RCC 7860 (cell line): ENCODE results near the gene MFRP.

ENCODE experiments used
- DNase-seq: peaks from one replicate; pipeline ENCODE4 v3.0.0-alpha.2; 2015; ENCODE audit warnings: low spot score
- FAIRE-seq: peaks from 2 replicates; lab custom pipeline; 2012; peaks lifted over from hg19 to GRCh38; lab: Jason Lieb, UNC

The MFRP gene

GRCh38 chr11:119338965-119339588 is 7.4 kb downstream of the MFRP start:
- DNase-seq: no peak
- no peak for FAIRE-seq

DNA sequence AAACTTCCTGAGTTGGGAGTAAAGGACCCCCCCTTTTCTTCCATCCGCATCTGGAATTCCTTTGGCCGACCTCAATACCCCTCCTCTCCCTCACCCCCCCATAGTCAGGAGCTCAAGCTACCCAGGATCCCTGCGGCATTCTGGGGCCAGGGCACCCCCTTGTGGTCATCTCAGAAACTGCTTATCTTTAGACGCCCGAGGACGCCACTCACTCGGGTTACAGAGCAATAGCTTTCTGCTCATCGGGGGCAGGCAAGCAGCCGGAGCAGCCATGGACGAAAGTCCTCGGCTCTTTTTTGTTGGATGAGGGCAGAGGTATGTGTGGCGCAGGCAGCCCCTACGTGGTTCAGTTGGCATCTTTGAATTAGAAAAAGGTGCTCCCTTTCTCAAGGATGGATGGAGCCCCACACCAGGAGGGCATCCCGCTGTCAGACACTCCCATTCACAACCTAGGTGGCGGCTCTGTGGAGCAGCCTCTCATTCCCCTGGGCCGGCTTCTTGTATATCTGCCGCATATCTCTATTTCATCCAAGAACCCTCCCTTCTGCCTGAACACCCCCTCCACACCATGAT is 8.1 kb downstream of the MFRP start:
- FAIRE-seq (no peak), DNase-seq (peak; percentile 33)

- DNase-seq: peak; percentile 8
- FAIRE-seq: no peak
Observed at GRCh38 chr11:119337581-119338317, 8.8 kb downstream of the MFRP start.

GRCh38 chr11:119336744-119337469 is 9.6 kb downstream of the MFRP start:
- DNase-seq: no peak

DNA sequence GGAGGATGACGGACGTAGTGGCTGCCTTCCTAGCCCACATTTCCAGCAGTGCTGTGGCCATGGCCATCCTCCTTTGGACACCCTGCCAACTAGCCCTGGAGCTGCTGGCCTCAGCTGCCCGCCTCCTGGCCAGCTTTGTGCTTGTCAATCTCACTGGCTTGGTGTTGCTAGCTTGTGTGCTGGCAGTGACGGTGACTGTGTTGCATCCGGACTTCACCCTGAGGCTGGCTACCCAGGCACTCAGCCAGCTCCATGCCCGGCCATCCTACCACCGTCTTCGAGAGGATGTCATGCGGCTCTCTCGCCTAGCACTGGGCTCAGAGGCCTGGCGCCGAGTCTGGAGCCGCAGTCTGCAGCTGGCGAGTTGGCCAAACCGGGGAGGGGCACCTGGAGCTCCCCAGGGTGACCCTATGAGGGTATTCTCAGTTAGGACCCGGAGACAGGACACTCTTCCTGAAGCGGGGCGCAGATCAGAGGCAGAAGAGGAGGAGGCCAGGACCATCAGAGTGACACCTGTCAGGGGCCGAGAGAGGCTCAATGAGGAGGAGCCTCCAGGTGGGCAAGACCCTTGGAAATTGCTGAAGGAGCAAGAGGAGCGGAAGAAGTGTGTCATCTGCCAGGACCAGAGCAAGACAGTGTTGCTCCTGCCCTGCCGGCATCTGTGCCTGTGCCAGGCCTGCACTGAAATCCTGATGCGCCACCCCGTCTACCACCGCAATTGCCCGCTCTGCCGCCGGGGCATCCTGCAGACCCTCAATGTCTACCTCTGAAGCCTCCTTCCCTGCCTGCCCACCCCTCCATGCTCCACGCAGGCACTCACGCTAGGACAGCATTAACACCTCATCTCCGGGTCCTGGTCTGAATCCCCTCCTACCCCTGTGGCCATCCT is 10.6 kb downstream of the MFRP start:
- FAIRE-seq (no peak), DNase-seq (no peak)

More at GRCh38 chr11:119336744-119337469, 9.6 kb downstream of the MFRP start:
- FAIRE-seq: no peak

- FAIRE-seq (no peak), DNase-seq (no peak)
Observed at GRCh38 chr11:119335091-119335654, 11.3 kb downstream of the MFRP start.

- DNase-seq (peak; percentile 89), FAIRE-seq (peak; percentile 89)
Observed at GRCh38 chr11:119334174-119334930, 12.2 kb downstream of the MFRP start, which contains the start of gene RNF26. RNF26 (plus strand) TSS chr11:119334527; CDS start chr11:119335123, 596 bp downstream.

GRCh38 chr11:119332111-119332765 is 14.3 kb downstream of the MFRP start:
- no peak for DNase-seq
- no peak for FAIRE-seq

DNA sequence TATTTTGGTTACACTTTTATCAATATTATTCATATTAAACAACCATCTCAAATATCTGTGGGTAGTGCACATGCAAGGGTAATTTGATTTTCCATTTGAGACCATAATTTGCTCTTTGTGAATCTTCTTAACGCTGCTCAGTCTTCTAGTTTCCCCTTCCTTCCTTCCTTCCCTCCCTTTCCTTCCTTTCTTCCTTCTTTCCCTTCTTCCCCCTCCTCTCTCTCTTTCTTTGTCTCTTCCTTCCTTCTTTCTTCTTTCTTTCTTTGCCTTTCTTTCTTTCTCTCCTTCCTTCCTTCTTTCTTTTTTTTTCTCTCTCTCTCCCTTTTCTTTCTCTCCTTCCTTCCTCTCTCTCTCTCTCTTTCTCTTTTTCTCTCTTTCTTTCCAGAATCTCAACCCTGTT is 16.3 kb downstream of the MFRP start:
- DNase-seq (no peak), FAIRE-seq (no peak)

GRCh38 chr11:119329320-119329719 is 17.2 kb downstream of the MFRP start:
- FAIRE-seq (no peak), DNase-seq (no peak)

DNA sequence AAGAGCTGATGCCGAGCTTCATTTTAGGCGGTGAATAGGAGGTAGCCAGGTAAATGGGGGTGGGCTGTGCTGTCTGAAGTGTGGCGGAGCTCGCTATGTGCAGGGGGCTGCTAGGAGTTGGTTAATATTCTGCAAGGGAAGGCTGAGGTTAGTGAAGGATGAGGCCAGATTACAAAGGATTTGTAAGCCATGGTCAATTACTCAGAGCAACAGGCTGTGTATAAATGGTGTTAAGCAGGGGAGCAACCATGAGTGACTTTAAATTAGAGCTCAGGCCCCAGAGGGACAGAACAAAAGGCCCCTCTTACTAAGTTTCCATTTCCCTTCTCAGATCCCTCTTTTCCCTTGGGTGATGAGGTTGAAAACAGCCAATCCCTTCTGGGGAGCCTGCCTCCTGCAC is 22.3 kb downstream of the MFRP start:
- DNase-seq: no peak
- FAIRE-seq: no peak

- DNase-seq (peak; percentile 28), FAIRE-seq (no peak)
Observed at GRCh38 chr11:119323532-119324033, 22.9 kb downstream of the MFRP start.

DNA sequence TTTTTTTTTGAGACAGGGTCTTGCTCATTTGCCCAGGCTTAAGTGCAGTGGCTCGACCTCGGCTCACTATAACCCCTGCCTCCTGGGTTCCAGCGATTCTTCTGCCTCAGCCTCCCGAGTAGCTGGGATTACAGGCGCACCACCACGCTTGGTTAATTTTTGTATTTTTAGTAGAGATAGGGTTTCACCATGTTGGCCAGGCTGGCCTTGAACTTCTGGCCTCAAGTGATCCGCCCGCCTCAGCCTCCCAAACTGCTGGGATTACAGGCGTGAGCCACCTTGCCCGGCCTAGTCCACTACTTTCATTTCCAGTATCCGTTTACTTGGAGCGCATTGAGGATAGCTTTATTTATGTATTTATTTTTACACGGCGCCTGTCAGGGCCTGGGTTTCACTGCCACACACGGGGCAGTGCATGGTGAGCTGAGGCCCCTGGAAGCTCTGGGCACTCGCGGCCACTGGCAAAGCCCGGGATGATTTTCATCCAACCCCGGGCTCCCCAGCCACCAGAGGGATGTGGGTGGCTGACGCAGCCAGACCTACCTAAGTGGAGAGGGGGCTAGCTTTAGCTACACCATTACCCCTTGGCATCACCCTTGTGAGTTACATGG is 23.5 kb downstream of the MFRP start:
- DNase-seq: no peak
- no peak for FAIRE-seq

DNA sequence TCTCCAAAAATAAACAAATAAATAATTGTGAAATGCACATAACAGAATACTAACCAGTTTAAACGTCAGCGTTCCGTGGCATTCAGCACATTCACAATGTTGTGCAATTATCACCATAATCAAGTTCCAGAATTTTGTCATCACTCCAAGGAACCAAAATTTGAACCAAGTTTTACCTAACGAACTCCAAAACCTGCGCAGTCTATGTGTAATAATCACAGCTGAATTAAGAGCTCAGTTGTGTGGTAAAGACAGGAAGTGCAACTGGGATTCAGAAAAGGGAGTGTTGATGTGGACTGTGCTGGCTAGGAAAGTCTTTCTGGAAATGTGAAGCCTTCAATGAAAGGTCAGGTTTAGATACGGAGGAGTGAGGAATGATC is 24.2 kb downstream of the MFRP start:
- DNase-seq (no peak), FAIRE-seq (no peak)

DNA sequence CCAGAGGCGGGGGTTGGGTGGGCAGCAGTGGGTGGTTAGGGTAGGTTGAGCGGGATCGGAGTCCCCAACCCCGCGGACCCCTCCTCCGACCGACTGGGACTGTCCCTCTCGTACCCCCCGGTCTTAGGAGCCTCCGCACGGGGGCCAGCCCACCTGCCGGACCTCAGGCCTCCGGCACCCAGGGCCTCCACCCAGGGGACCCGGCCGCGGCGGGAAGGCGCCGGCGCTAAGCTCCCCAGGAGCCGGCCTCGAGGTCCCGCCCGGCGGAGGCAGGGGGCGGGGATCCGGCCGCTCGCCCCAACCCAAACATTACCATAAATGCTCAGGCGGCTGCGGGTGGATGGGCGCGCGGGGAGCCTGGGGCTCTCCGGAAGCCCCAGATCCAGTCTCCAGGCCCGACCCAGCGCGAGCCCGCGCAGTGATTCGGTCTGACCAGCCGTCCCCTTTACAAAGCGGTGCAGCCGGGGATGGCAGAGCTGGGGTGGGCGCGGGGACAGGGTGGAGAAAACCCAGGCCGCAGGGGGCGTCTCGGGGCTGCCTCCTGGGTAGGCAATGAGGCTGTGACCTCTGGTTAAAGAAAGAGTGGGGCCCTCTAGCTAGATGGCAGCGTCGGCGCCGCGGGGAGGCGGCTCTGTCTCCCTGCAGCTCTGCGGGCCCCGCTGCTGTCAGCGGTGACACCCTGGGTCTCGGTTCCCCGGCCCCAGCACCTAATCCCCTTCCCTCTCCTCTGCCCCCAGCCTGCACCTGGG is 25.6 kb downstream of the MFRP start:
- DNase-seq (no peak), FAIRE-seq (no peak)

GRCh38 chr11:119320240-119320775 is 26.2 kb downstream of the MFRP start:
- DNase-seq (no peak), FAIRE-seq (no peak)

DNA sequence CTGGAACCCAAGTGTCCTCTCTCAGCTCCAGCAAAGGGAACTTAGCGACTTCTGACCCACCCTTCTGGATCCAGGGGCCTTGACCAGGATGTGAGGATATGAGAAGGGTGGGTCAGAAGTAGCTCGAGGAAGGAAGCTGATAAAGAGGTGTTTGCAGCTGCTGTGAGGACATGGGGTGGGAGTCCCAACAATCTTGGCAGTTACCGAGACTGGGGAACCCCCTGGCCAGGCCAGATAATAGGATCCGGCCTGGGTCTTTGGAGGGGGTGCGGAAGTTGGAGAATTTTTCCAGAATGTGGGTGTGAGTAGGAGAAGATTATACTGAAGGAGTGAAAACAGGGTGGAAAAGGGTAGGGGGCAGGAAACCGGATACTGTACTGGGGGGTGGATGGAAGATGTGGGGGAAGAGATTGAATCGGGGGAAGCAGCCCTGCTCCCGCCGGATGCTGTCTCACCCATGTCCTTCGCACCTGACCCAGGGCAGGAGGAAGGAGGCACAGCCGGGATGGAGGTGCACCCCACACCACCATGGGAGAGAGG is 26.7 kb downstream of the MFRP start:
- FAIRE-seq: no peak
- no peak for DNase-seq
